GM12874 (cell line): ENCODE measurements around the gene NPPB.

Experiments
- TF ChIP-seq, protein P1 (sequence below): IDR thresholded peaks from 2 replicates; pipeline ENCODE4 v1.5.1; 2011; ENCODE audit warnings: low read depth, mild to moderate bottlenecking, control low read depth, low read length, moderate library complexity; ENCODE audit not compliant: insufficient read depth

Gene NPPB

DNA sequence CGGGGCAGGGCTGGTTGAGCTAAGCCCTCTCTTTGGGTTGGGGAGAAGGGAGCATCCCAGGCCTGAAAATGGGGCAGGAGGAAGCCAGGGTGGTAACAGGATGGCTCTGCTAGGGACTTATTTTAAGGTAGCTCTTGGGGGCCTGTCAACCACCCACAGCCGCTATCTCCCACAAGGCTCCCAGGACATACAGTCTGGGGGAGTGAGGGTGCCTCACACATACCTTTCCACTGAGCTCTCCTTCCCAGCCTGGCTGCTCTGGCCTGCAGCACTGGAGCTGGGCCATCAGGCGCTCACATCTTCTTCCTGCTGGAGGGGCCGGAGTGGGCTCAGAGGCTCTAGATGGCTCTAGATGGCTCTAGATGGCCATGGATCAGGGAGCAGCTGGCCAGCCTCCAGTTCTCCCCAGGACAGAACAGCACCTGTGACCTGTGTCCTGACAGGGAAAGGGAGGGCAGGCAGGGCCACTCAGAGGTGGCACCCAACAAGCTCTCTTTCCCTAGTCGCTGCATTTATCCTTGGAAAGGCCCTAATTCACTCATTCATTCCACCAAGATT, 11.0 kb upstream of the NPPB start:
- TF ChIP-seq, protein P1, sequence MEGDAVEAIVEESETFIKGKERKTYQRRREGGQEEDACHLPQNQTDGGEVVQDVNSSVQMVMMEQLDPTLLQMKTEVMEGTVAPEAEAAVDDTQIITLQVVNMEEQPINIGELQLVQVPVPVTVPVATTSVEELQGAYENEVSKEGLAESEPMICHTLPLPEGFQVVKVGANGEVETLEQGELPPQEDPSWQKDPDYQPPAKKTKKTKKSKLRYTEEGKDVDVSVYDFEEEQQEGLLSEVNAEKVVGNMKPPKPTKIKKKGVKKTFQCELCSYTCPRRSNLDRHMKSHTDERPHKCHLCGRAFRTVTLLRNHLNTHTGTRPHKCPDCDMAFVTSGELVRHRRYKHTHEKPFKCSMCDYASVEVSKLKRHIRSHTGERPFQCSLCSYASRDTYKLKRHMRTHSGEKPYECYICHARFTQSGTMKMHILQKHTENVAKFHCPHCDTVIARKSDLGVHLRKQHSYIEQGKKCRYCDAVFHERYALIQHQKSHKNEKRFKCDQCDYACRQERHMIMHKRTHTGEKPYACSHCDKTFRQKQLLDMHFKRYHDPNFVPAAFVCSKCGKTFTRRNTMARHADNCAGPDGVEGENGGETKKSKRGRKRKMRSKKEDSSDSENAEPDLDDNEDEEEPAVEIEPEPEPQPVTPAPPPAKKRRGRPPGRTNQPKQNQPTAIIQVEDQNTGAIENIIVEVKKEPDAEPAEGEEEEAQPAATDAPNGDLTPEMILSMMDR: no peak

DNA sequence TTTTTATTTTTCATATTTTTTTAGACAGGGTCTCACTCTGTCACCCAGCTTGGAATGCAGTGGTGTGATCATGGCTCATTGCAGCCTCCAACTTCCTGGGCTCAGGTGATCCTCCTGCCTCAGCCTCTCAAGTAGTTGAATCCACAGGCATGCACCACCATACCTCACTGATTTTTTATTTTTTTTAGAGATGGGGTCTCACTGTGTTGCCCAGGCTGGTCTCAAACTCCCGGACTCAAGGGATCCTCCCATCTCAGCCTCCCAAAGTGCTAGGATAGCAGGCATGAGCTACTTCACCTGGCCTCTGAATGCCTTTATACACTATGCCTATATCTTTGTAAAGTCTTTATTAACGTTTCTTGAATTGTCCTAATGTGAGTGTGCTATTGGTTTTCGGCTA, 10.4 kb upstream of the NPPB start:
- TF ChIP-seq, protein P1: no peak

DNA sequence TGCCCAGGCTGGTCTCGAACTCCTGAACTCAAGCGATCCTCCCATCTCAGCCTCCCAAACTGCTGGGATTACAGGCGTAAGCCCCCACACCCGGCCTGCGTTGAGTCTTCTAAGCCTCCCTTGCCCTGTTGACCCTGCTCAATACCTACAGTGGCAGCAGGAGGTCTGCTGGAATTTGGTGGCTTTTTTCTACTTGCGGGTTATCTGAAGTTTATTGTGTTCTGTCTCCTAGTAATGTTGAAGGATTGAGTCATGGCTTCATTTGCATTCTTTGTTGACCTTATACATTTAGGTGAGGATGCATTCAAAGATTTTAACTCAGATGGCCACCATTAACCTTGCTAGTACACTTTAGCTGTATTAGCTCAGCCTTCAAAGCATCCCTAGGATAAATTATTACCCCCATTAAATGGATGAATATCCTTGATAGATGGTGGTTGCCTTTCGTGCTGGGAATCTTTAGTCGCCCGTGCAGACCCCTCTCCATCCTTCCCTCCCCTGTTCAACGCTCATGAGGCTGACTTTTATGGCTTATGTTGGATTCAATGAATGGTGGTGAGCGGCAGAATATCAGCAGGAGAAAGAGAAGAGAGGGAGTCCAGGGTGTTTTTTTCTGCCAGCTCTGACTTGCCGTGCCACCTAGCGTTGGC, 9.7 kb upstream of the NPPB start:
- TF ChIP-seq, protein P1: no peak

DNA sequence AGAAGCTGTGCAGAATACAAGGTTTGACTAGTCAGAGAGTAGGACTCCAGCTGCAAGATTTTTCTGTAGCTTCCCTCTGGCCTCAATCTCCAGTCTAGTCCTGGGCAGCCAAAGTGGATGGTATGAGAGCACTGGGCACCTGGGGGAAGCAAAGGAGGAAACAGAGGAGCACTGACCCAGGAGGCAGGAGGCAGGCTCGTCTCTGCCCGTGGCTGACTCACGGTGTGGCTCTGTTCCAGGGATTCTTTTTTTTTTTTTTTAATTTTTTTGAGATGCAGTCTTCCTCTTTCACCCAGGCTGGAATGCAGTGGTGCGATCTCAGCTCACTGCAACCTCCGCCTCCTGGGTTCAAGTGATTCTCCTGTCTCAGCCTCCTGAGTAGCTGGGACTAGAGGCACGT, 4.1 kb upstream of the NPPB start:
- TF ChIP-seq, protein P1: no peak

DNA sequence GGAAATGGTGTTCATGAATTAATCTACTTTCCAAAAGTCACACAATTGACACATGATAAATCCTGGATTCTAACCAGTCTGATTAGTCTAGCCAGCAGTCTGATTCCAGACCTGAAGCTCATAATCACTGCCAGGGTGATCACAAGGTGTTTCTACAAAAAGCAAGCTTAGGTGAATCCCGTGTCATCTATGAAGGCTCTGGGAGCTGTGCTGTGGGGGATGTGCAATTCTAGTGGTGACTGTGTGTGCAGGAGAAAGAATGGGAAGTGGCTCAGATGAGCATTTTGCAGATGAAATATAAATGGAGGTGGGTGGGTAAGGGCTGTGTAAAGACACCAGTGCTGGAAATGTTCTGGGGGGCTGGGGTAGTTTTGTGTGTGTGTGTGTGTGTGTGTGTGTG, 1.8 kb upstream of the NPPB start:
- TF ChIP-seq, protein P1: no peak

DNA sequence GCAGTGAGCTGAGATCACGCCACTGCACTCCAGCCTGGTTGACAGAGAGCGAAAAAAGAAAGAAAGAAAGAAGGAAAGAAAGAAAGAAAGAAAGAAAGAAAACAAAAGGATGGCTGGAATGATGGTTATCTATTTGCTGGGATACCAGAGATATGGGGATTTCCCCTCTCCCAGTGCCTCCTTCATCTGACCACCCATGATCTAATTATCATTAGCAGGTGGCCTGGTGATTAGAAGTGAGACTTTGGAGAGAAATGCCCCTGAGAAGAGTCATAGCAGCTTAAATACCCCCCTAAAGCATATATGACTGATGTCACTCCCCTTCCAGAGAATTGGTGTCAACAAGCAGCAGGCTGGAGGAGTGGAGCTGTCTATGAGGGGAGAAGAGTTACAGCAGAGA, 1.3 kb upstream of the NPPB start:
- TF ChIP-seq, protein P1: no peak

DNA sequence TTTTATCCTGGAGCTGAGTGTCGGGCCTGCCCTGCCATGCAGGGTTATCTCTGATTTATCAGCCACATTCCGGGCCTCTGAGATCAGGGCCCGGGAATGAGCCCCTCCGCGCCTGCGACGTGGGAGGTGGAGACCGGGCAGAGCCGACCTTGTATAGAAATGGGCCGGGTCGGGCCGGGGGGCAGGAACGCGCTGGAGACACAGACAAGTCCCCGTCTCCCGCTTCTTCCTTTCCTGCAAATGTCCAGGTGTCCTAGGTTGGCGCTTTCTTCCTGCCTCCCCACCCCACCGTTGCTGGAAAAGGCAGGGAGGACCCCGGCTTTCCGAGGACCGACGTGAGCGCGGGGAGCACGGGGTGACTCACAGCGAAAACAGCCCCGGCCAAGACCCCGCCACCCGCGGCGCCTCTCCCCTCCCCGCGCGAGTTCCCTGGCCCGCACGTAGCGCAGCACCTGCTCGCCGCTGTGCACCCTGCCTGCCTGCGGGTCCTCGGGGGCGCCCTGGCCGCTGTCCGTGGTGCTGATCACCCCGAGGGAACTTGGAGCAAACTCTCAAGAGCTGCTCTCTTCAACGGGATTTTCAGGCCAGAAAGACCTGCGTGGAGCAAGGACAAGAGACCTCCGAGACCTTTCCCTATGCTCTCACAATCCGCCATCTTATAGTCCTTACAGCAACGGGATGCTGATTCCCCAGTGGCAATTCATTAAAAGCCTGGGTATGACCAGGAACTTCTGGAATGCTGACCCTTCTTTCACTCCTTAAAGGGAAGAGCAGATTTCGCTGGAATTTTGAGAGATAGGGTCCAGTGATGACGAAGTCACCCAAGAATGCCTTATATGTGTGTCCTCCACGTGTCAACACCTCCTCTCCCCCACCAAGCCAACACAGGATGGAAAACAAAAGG, 475 bp upstream of the NPPB start:
- TF ChIP-seq, protein P1: peak; percentile 40
